Measurements from ENCODE around the gene MAML2. TPM values are rescaled to one million over a fixed set of nuclear protein-coding genes. Genes with fewer than 3 reads are reported as not detected.

Gene MAML2
- total and polyA plus RNA-seq, 2 of the 8 experiments (the other 6 are each of a cell fraction or from before 2014, with no cell fraction given) = 3.8 to 6.6 TPM

GRCh38 chr11:96257972-96258934 lies 84.7 kb downstream of the MAML2 start (continued):
- TF ChIP-seq CHD7 (IDR thresholded peaks at IDR 0.05; ENCODE audit: insufficient replicate concordance, low read length) (no peak), TEAD4 (IDR thresholded peaks at IDR 0.05; ENCODE audit: low read depth, low read length) (no peak), BRCA1 (IDR thresholded peaks at IDR 0.05; ENCODE audit: low read depth, low read length) (no peak), GABPA (IDR thresholded peaks at IDR 0.05; ENCODE audit: borderline replicate concordance, insufficient read depth, low read length) (no peak), RXRA (IDR thresholded peaks at IDR 0.05; ENCODE audit: insufficient read depth, low read depth, low read length) (no peak), SIRT6 (IDR thresholded peaks at IDR 0.05; ENCODE audit: low read length) (no peak), CEBPB (IDR thresholded peaks at IDR 0.05; ENCODE audit: low read depth, low read length) (no peak), SP2 (IDR thresholded peaks at IDR 0.05; ENCODE audit: low read length) (no peak), HDAC6 (IDR thresholded peaks at IDR 0.05; ENCODE audit: low read depth, low read length) (no peak)
